MM.1S (cell line): ENCODE data around the gene IL26.

Source experiments
- DNase-seq: peaks from one replicate; pipeline ENCODE4 v3.0.0-alpha.2; 2015
- H2AFZ ChIP-seq: fragments of 300-600 bp; sonication (generic); 2 replicates; pipeline ENCODE4 v1.6.0; 2016; ENCODE audit warnings: antibody characterized with exemption, low read length
- H3F3A ChIP-seq: fragments of 300-600 bp; sonication (generic); 2 replicates; pipeline ENCODE4 v1.6.1; 2016; ENCODE audit warnings: mild to moderate bottlenecking, antibody characterized with exemption, low read length, moderate library complexity, mixed read lengths; ENCODE audit not compliant: insufficient read depth
- H3K27ac ChIP-seq: fragments of 300-600 bp; sonication (generic); 2 replicates; pipeline ENCODE4 v1.5.1; 2016; ENCODE audit warnings: mild to moderate bottlenecking, low read length
- H3K27me3 ChIP-seq: fragments of 300-600 bp; sonication (generic); replicated peaks from 2 replicates; pipeline ENCODE4 v1.6.0; 2016; ENCODE audit warnings: low read length; ENCODE audit not compliant: insufficient read depth
- H3K36me3 ChIP-seq: fragments of 300-600 bp; sonication (generic); replicated peaks from 2 replicates; pipeline ENCODE4 v1.6.1; 2016; ENCODE audit warnings: mild to moderate bottlenecking, low read length, mixed read lengths; ENCODE audit not compliant: insufficient read depth
- H3K4me1 ChIP-seq: fragments of 300-600 bp; sonication (generic); 2 replicates; pipeline ENCODE4 v1.6.1; 2016; ENCODE audit warnings: low read length, mixed read lengths
- H3K4me2 ChIP-seq: fragments of 300-600 bp; sonication (generic); 2 replicates; pipeline ENCODE4 v1.6.0; 2016; ENCODE audit warnings: low read depth, low read length
- H3K4me3 ChIP-seq: fragments of 300-600 bp; sonication (generic); 2 replicates; pipeline ENCODE4 v1.5.1; 2016; ENCODE audit warnings: low read length, mixed read lengths
- H3K79me2 ChIP-seq: fragments of 300-600 bp; sonication (generic); 2 replicates; pipeline ENCODE4 v1.6.1; 2016; ENCODE audit warnings: mixed run types, low read length, mixed read lengths
- H3K9ac ChIP-seq: fragments of 300-600 bp; sonication (generic); 2 replicates; pipeline ENCODE4 v1.6.1; 2016; ENCODE audit warnings: low read length, mixed read lengths
- H3K9me2 ChIP-seq: fragments of 300-600 bp; sonication (generic); replicated peaks from 2 replicates; pipeline ENCODE4 v1.6.1; 2016; ENCODE audit warnings: mild to moderate bottlenecking, low read length, mixed read lengths; ENCODE audit not compliant: insufficient read depth
- H3K9me3 ChIP-seq: fragments of 300-600 bp; sonication (generic); replicated peaks from 2 replicates; pipeline ENCODE4 v1.6.1; 2016; ENCODE audit warnings: mild to moderate bottlenecking, low read length, mixed read lengths; ENCODE audit not compliant: insufficient read depth
- H4K20me1 ChIP-seq: fragments of 300-600 bp; sonication (generic); 2 replicates; pipeline ENCODE4 v1.6.1; 2016; ENCODE audit warnings: mild to moderate bottlenecking, low read length, moderate library complexity, mixed read lengths; ENCODE audit not compliant: insufficient read depth
- CTCF ChIP-seq: fragments of 300-600 bp; sonication (generic); IDR thresholded peaks from 2 replicates; pipeline ENCODE4 v1.5.1; 2016; ENCODE audit warnings: antibody characterized with exemption, low read length, mixed read lengths
- EZH2 ChIP-seq: fragments of 300-600 bp; sonication (generic); optimal IDR thresholded peaks from 2 replicates; pipeline ENCODE3; 2017; ENCODE audit warnings: low read depth, mild to moderate bottlenecking, antibody characterized with exemption, low read length, mixed read lengths
- EZH2phosphoT487 ChIP-seq: fragments of 300-600 bp; sonication (generic); IDR thresholded peaks from 2 replicates; pipeline ENCODE4 v1.6.1; 2018; ENCODE audit warnings: antibody characterized with exemption, low read length

The IL26 gene

GRCh38 chr12:68253504-68253903, 27.9 kb upstream of the IL26 start, which contains the start of gene IL22:
IL22 (minus strand) TSS chr12:68253604; CDS start chr12:68253448, 156 bp downstream.
- H3K36me3 ChIP-seq, result no peaks in the 10 kb centered on the region
- no peaks in the 10 kb centered on the region for H3K9me2 ChIP-seq
- no peak within 1 kb of the TSS for H2AFZ ChIP-seq
- H4K20me1 ChIP-seq, result no peaks in the 10 kb centered on the region
- no peaks in the 10 kb centered on the region for H3K27me3 ChIP-seq
- no peak for DNase-seq
- H3K4me1 ChIP-seq, result no peaks in the 10 kb centered on the region
- no peak for TF ChIP-seq EZH2
- H3K9ac ChIP-seq, result no peak within 1 kb of the TSS
- H3K4me3 ChIP-seq, result no peak within 1 kb of the TSS
- H3F3A ChIP-seq, result no peaks in the 10 kb centered on the region
- no peak within 1 kb of the TSS for H3K4me2 ChIP-seq
- H3K27ac ChIP-seq, result no peak within 1 kb of the TSS
- no peaks in the 10 kb centered on the region for H3K79me2 ChIP-seq
- no peaks in the 10 kb centered on the region for H3K9me3 ChIP-seq

GRCh38 chr12:68252077-68252476, 26.5 kb upstream of the IL26 start:
- DNase-seq, result no peak
- Histone ChIP-seq H3K27ac (no peak overlapping the region), H4K20me1 (no peaks in the 10 kb centered on the region), H3K36me3 (no peaks in the 10 kb centered on the region), H3K9me2 (no peaks in the 10 kb centered on the region), H2AFZ (no peak overlapping the region), H3K4me1 (no peaks in the 10 kb centered on the region), H3K9me3 (no peaks in the 10 kb centered on the region), H3K4me2 (no peak overlapping the region), H3K9ac (no peak overlapping the region), H3F3A (no peaks in the 10 kb centered on the region), H3K4me3 (no peak overlapping the region), H3K27me3 (no peaks in the 10 kb centered on the region), H3K79me2 (no peaks in the 10 kb centered on the region)
- TF ChIP-seq EZH2 (no peak), CTCF (no peak), EZH2phosphoT487 (no peak)

GRCh38 chr12:68250454-68250853, 24.8 kb upstream of the IL26 start:
- no peak overlapping the region for H2AFZ ChIP-seq
- TF ChIP-seq EZH2 (no peak), EZH2phosphoT487 (no peak), CTCF (no peak)
- H4K20me1 ChIP-seq, result no peaks in the 10 kb centered on the region
- no peaks in the 10 kb centered on the region for H3F3A ChIP-seq
- H3K79me2 ChIP-seq, result no peaks in the 10 kb centered on the region
- no peak overlapping the region for H3K4me3 ChIP-seq
- no peak for DNase-seq
- H3K9ac ChIP-seq, result no peak overlapping the region
- H3K9me3 ChIP-seq, result no peaks in the 10 kb centered on the region
- no peak overlapping the region for H3K27ac ChIP-seq
- no peak overlapping the region for H3K4me2 ChIP-seq
- H3K27me3 ChIP-seq, result no peaks in the 10 kb centered on the region
- H3K36me3 ChIP-seq, result no peaks in the 10 kb centered on the region
- H3K4me1 ChIP-seq, result no peaks in the 10 kb centered on the region
- H3K9me2 ChIP-seq, result no peaks in the 10 kb centered on the region

- no peak overlapping the region for H3K4me2 ChIP-seq
- H4K20me1 ChIP-seq, result no peaks in the 10 kb centered on the region
- no peaks in the 10 kb centered on the region for H3K9me3 ChIP-seq
- H3K27me3 ChIP-seq, result no peaks in the 10 kb centered on the region
- no peak for DNase-seq
- no peak overlapping the region for H3K4me3 ChIP-seq
- no peaks in the 10 kb centered on the region for H3K9me2 ChIP-seq
- no peaks in the 10 kb centered on the region for H3K36me3 ChIP-seq
- TF ChIP-seq EZH2 (no peak), EZH2phosphoT487 (no peak), CTCF (no peak)
- no peaks in the 10 kb centered on the region for H3K4me1 ChIP-seq
- no peak overlapping the region for H3K9ac ChIP-seq
- no peak overlapping the region for H3K27ac ChIP-seq
- H2AFZ ChIP-seq, result no peak overlapping the region
- no peaks in the 10 kb centered on the region for H3F3A ChIP-seq
- no peaks in the 10 kb centered on the region for H3K79me2 ChIP-seq
Measured at GRCh38 chr12:68247785-68248184, 22.2 kb upstream of the IL26 start.
